ENCODE results near the gene PLD1.

Gene PLD1

GRCh38 chr3:171797873-171798272 is 12.4 kb downstream of the PLD1 start:
- no peak for TF ChIP-seq CTCF (IDR thresholded peaks at IDR 0.05; ENCODE audit: borderline replicate concordance, insufficient read depth, low read depth, low read length)
- H3K4me3 ChIP-seq (ENCODE audit: low read depth, low read length), result no peak overlapping the region

GRCh38 chr3:171797265-171797679 is 13.0 kb downstream of the PLD1 start:
- no peak overlapping the region for H3K4me3 ChIP-seq (ENCODE audit: low read depth, low read length)
- TF ChIP-seq CTCF (IDR thresholded peaks at IDR 0.05; ENCODE audit: borderline replicate concordance, insufficient read depth, low read depth, low read length), result no peak

- no peak overlapping the region for H3K4me3 ChIP-seq (ENCODE audit: low read depth, low read length)
- no peak for TF ChIP-seq CTCF (IDR thresholded peaks at IDR 0.05; ENCODE audit: borderline replicate concordance, insufficient read depth, low read depth, low read length)
Measured at GRCh38 chr3:171796625-171797264, 13.5 kb downstream of the PLD1 start.

GRCh38 chr3:171792531-171792930 is 17.8 kb downstream of the PLD1 start:
- TF ChIP-seq CTCF (IDR thresholded peaks at IDR 0.05; ENCODE audit: borderline replicate concordance, insufficient read depth, low read depth, low read length), result no peak
- no peak overlapping the region for H3K4me3 ChIP-seq (ENCODE audit: low read depth, low read length)

GRCh38 chr3:171791692-171792076 is 18.6 kb downstream of the PLD1 start:
- TF ChIP-seq CTCF (IDR thresholded peaks at IDR 0.05; ENCODE audit: borderline replicate concordance, insufficient read depth, low read depth, low read length), result no peak
- H3K4me3 ChIP-seq (ENCODE audit: low read depth, low read length), result no peak overlapping the region

GRCh38 chr3:171790898-171791691 is 19.2 kb downstream of the PLD1 start:
- TF ChIP-seq CTCF (IDR thresholded peaks at IDR 0.05; ENCODE audit: borderline replicate concordance, insufficient read depth, low read depth, low read length), result no peak
- no peak overlapping the region for H3K4me3 ChIP-seq (ENCODE audit: low read depth, low read length)

- TF ChIP-seq CTCF (IDR thresholded peaks at IDR 0.05; ENCODE audit: borderline replicate concordance, insufficient read depth, low read depth, low read length), result no peak
Measured at GRCh38 chr3:171790574-171790897, 19.7 kb downstream of the PLD1 start.

More at GRCh38 chr3:171790574-171790897, 19.7 kb downstream of the PLD1 start:
- H3K4me3 ChIP-seq (ENCODE audit: low read depth, low read length), result no peak overlapping the region

Measured in GM12875 (cell line).